Right lobe of liver (tissue), 4 donors: ENCODE results near the gene COL4A3.

Source experiments
- POLR2A ChIP-seq: fragments of 450-650 bp; IDR thresholded peaks from one replicate; pipeline ENCODE4 v1.6.1; 2017; ENCODE audit warnings: antibody characterized with exemption, mild to moderate bottlenecking
- TF ChIP-seq, protein P1 (sequence below), 4 donors: fragments of 200-600 bp in 3 of 4; fragments of 450-650 bp in 1 of 4; IDR thresholded peaks; one replicate each; pipeline versions ENCODE4 v1.5.1 to v1.8.0; 2016 to 2022; ENCODE audit warnings: antibody characterized with exemption in 4 of 4, mild to moderate bottlenecking in 2 of 4
- donor health status: DM: no; HTN: no; CAD: no.
- donor health status: DM: no; HTN: no; CAD: no.
- donor health status: DM: no; HTN: yes; CAD: no.

DNA sequence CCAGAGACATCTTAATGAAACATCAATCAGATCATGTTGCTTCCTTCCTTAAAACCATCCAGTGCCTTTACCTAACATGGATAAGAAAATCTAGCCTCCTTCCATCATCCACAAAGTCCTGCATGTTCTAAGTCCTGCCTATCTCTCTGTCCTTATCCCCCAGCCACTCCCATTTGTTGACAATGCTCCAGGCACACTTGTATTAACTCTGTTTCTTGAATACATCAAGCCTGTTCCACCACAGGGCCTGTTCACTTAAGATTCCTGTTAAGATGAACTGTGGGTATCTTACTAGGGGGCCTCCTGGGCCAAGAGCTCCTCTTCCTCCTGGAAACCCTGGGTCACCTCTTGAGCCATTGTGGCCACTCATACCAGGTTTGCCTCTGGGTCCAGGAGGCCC, 46.1 kb upstream of the COL4A3 start:
- TF ChIP-seq, protein P1, sequence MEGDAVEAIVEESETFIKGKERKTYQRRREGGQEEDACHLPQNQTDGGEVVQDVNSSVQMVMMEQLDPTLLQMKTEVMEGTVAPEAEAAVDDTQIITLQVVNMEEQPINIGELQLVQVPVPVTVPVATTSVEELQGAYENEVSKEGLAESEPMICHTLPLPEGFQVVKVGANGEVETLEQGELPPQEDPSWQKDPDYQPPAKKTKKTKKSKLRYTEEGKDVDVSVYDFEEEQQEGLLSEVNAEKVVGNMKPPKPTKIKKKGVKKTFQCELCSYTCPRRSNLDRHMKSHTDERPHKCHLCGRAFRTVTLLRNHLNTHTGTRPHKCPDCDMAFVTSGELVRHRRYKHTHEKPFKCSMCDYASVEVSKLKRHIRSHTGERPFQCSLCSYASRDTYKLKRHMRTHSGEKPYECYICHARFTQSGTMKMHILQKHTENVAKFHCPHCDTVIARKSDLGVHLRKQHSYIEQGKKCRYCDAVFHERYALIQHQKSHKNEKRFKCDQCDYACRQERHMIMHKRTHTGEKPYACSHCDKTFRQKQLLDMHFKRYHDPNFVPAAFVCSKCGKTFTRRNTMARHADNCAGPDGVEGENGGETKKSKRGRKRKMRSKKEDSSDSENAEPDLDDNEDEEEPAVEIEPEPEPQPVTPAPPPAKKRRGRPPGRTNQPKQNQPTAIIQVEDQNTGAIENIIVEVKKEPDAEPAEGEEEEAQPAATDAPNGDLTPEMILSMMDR (IDR thresholded peaks at IDR 0.05), result no peak
- TF ChIP-seq POLR2A, result no peak
